Right lobe of liver (tissue), 6 donors: Measurements from ENCODE around the gene FNDC3B. TPM values are rescaled to one million over a fixed set of nuclear protein-coding genes. Genes with fewer than 3 reads are reported as not detected.

ENCODE experiments used
- ATAC-seq, 4 donors: fragments of 200-7000 bp; cut with Tn5 transposase; one replicate each; pipeline ENCODE4 v1.9.1; 2020; ENCODE audit warnings: mild to moderate bottlenecking in 4 of 4, moderate library complexity in 4 of 4
- DNase-seq, 3 donors: peaks; one replicate each; pipeline ENCODE4 v3.0.0-alpha.2; 2020
- H3K27ac ChIP-seq, 3 donors: fragments of 200-600 bp; one replicate each; pipeline ENCODE4 v1.8.0; 2022
- H3K27me3 ChIP-seq, 2 donors: fragments of 200-600 bp; one replicate each; pipeline ENCODE4 v1.8.0; 2022
- H3K36me3 ChIP-seq, 4 donors: fragments of 200-600 bp; sonication (generic) in 1 of 4; one replicate each; pipeline versions ENCODE4 v1.5.1 to v1.8.0; 2017 to 2022; ENCODE audit warnings: control low read depth in 1 of 4
- H3K4me1 ChIP-seq, 4 donors: fragments of 200-600 bp; sonication (generic) in 1 of 4; one replicate each; pipeline versions ENCODE4 v1.5.1 to v1.8.0; 2017 to 2022; ENCODE audit warnings: control low read depth in 1 of 4
- H3K4me3 ChIP-seq, 3 donors: fragments of 200-600 bp; one replicate each; pipeline ENCODE4 v1.8.0; 2022
- H3K9me3 ChIP-seq, 4 donors: fragments of 200-600 bp; sonication (generic) in 1 of 4; one replicate each; pipeline versions ENCODE4 v1.5.1 to v1.8.0; 2017 to 2022; ENCODE audit warnings: control low read depth in 1 of 4
- CTCF ChIP-seq, 4 donors: fragments of 200-600 bp in 3 of 4; fragments of 450-650 bp in 1 of 4; IDR thresholded peaks; one replicate each; pipeline versions ENCODE4 v1.5.1 to v1.8.0; 2016 to 2022; ENCODE audit warnings: antibody characterized with exemption in 4 of 4, mild to moderate bottlenecking in 2 of 4
- POLR2A ChIP-seq: fragments of 450-650 bp; IDR thresholded peaks from one replicate; pipeline ENCODE4 v1.6.1; 2017; ENCODE audit warnings: antibody characterized with exemption, mild to moderate bottlenecking
- WGBS: methylation state at CpG from one replicate; pipeline ENCODE4 v1.1.6; 2018; ENCODE audit warnings: low coverage, low lambda C conversion rate; ENCODE audit not compliant: insufficient coverage; ENCODE audit errors: missing lambda C conversion rate; 5-methylcytosine and 5-hydroxymethylcytosine counted together
- intact Hi-C, 2 donors: fragments of 100-400 bp; cut with DNase I; formaldehyde crosslinking; loops; one replicate each; pipeline versions ENCODE4 v1.11.2 to v1.14.1; 2022
- total RNA-seq, 6 experiments: library from RNA; depleted of rRNA in 2 of 6; stranded (reverse); fragments of >200 nt in 2 of 6; fragmentation: NEBNext Ultra II Directional in 3 of 6; extraction: Animal tissue kit (Norgen Biotek cat#: 25700) in 3 of 6; gene quantifications; one replicate each; pipeline versions ENCODE4 v1.1.0 to v1.2.4, GENCODE V29; 2016 to 2023
- donor health status: DM: no; HTN: yes; CAD: no.
- donor health status: DM: no; HTN: no; CAD: no.
- donor health status: DM: no; HTN: no; CAD: no.
- donor health status: DM: no; HTN: yes; CAD: no.
- donor health status: DM: no; HTN: yes; CAD: no.

The FNDC3B gene
- total RNA-seq, 6 experiments from 2014 or later: 40.2 to 184 (median 63.5) TPM

DNA sequence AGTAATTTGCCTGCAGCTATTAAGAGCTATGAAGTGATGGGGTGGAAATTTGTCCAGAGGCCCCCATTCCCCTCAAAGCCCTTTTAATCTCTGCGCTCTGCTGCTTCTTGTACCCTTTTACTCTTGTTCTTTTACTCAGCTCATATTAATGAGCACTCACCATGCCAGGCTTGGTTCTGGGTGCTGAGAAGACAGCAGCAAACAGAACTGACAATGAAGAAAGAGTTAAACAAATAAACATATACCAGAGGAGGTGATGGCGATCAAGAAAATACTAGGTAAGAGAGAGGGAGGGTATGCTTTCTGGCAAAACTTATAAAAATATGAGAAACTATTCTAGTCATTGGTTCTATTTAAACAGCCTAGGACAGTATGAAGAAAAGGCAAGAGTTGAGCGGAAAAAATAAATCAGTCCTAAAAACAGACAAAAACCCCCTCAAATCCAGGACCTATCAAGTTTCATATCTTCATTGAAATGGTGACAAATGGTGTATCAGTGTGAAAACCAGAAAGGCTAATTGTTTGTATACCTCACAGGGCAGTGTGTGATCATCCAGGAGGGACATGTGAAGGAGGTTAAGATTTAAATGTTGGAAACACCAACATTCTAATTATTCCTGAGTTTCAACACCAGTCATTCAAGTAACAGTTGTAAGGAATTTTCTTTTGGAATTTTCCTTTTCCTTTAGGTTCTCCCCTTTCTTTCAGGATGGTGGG is 144.9 kb downstream of the FNDC3B start:
- 94% methylated on average over 3 of the region's 3 CpGs for WGBS
- DNase-seq: no peak
- ATAC-seq: no peak
- Histone ChIP-seq H3K4me1 (peaks cover 2 to 11% (median 6%) of the 10 kb centered on the region in 4 donors), H3K27ac (no peak overlapping the region), H3K4me3 (no peak overlapping the region), H3K36me3 (no peaks in the 10 kb centered on the region), H3K9me3 (no peaks in the 10 kb centered on the region), H3K27me3 (no peaks in the 10 kb centered on the region)
- intact Hi-C loops: no loop called here
- TF ChIP-seq CTCF (IDR thresholded peaks at IDR 0.05) (no peak), POLR2A (no peak)

DNA sequence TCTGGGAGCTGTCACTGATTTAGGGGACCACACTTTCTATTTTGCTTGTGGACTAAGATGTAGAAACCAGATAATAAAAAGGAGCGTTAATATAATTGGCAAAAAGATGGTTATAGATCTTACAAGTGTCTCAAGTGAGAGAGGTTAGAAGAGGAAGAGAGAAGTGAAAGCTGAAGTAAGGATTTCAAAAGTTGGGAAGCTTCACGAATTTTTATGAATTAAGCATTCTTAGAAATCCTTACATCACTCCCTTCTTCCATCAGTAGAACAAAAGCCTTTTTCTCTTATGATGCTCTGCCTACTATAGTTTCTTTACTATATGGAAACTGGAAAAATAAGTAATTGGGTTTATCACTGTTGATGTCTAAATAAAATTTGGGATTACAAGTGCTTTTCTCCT is 146.5 kb downstream of the FNDC3B start:
- Histone ChIP-seq H3K4me1 (peaks cover 0 to 1% (median 0%) of the 10 kb centered on the region in 4 donors), H3K9me3 (no peaks in the 10 kb centered on the region), H3K36me3 (no peaks in the 10 kb centered on the region), H3K27me3 (no peaks in the 10 kb centered on the region), H3K4me3 (no peak overlapping the region), H3K27ac (no peak overlapping the region)
- WGBS: 49% methylated on average over 2 of the region's 2 CpGs
- intact Hi-C loops: no loop called here
- TF ChIP-seq POLR2A: no peak
- no peak for TF ChIP-seq CTCF (IDR thresholded peaks at IDR 0.05)
- no peak for ATAC-seq
- no peak for DNase-seq

GRCh38 chr3:172186607-172187006 is 147.2 kb downstream of the FNDC3B start:
- Histone ChIP-seq H3K4me3 (no peak overlapping the region), H3K9me3 (no peaks in the 10 kb centered on the region), H3K27ac (no peak overlapping the region), H3K36me3 (no peaks in the 10 kb centered on the region), H3K4me1 (peaks cover 0 to 6% (median 2%) of the 10 kb centered on the region in 4 donors), H3K27me3 (no peaks in the 10 kb centered on the region)
- TF ChIP-seq POLR2A: no peak
- intact Hi-C loops: no loop called here
- 83% methylated on average over 4 of the region's 4 CpGs for WGBS
- DNase-seq (no peak), ATAC-seq (no peak)

GRCh38 chr3:172187511-172187910 is 148.1 kb downstream of the FNDC3B start:
- no peaks in the 10 kb centered on the region for H3K27me3 ChIP-seq
- intact Hi-C loops: no loop called here
- H3K9me3 ChIP-seq: no peaks in the 10 kb centered on the region
- no peaks in the 10 kb centered on the region for H3K36me3 ChIP-seq
- 95% methylated on average over 4 of the region's 6 CpGs for WGBS
- H3K27ac ChIP-seq: no peak overlapping the region
- ATAC-seq (no peak), DNase-seq (no peak)
- peaks cover 0 to 14% (median 7%) of the 10 kb centered on the region in 4 donors for H3K4me1 ChIP-seq
- no peak overlapping the region for H3K4me3 ChIP-seq
- TF ChIP-seq CTCF (IDR thresholded peaks at IDR 0.05) (no peak), POLR2A (no peak)

DNA sequence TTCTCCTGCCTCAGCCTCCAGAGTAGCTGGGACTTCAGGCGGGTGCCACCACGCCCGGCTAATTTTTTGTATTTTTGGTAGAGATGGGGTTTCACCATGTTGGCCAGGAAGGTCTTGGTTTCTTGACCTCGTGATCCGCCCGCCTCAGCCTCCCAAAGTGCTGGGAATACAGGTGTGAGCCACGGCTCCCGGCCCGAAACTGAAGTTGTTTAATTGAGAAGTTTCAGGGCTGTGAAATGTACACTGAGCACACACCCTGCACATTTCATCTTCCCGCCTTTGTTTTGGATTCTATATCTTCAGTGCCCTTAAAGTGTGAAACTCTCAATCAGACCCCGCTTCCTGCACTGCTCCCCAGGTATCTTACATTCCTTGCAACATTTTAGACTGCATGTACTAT is 149.1 kb downstream of the FNDC3B start:
- Histone ChIP-seq H3K4me3 (no peak overlapping the region), H3K9me3 (no peaks in the 10 kb centered on the region), H3K27ac (no peak overlapping the region), H3K4me1 (peaks cover 0 to 18% (median 8%) of the 10 kb centered on the region in 4 donors), H3K27me3 (no peaks in the 10 kb centered on the region), H3K36me3 (no peaks in the 10 kb centered on the region)
- DNase-seq (no peak), ATAC-seq (no peak)
- intact Hi-C loops: no loop called here
- TF ChIP-seq POLR2A: no peak
- no peak for TF ChIP-seq CTCF (IDR thresholded peaks at IDR 0.05)
- 89% methylated on average over 3 of the region's 11 CpGs for WGBS
